NCI-H226 (cell line): ENCODE results near the gene NMUR2.

Experiments used
- DNase-seq: peaks from one replicate; pipeline ENCODE4 v3.0.0-alpha.2; 2015

Gene NMUR2

GRCh38 chr5:152367554-152367953 is 37.5 kb downstream of the NMUR2 start:
- no peak for DNase-seq

- DNase-seq = no peak
Measured at GRCh38 chr5:152366716-152367115, 38.4 kb downstream of the NMUR2 start.

GRCh38 chr5:152364899-152365298 is 40.2 kb downstream of the NMUR2 start:
- no peak for DNase-seq

GRCh38 chr5:152364172-152364571 is 40.9 kb downstream of the NMUR2 start:
- no peak for DNase-seq

GRCh38 chr5:152358861-152359568 is 46.1 kb downstream of the NMUR2 start:
- DNase-seq = no peak

GRCh38 chr5:152356506-152356905 is 48.6 kb downstream of the NMUR2 start:
- DNase-seq = no peak

GRCh38 chr5:152355061-152355460 is 50.0 kb downstream of the NMUR2 start:
- DNase-seq = no peak

- DNase-seq = no peak
Measured at GRCh38 chr5:152353001-152353400, 52.1 kb downstream of the NMUR2 start.

GRCh38 chr5:152349683-152350526 is 55.2 kb downstream of the NMUR2 start:
- DNase-seq = no peak
